Panc1 (cell line): ENCODE measurements around the gene CADPS2.

Source experiments
- POLR2AphosphoS5 ChIP-seq: IDR thresholded peaks from 2 replicates; pipeline ENCODE4 v1.6.1; 2012; ENCODE audit warnings: mild to moderate bottlenecking, low read depth, low read length, moderate library complexity
- SIN3A ChIP-seq: IDR thresholded peaks from 2 replicates; pipeline ENCODE4 v1.6.1; 2012; ENCODE audit warnings: low read depth, mild to moderate bottlenecking, low read length, moderate library complexity, borderline replicate concordance; ENCODE audit not compliant: insufficient read depth
- TF ChIP-seq, protein P1 (sequence below): fragments of 450-650 bp; IDR thresholded peaks from 2 replicates; pipeline ENCODE4 v1.5.1; 2017; ENCODE audit warnings: mild to moderate bottlenecking
- TF ChIP-seq, protein P2 (sequence below), 2 experiments: IDR thresholded peaks; 2 replicates each; pipeline ENCODE4 v1.6.1; 2011 to 2012; ENCODE audit warnings: low read depth in 2 of 2, control low read depth in 1 of 2, low read length in 1 of 2, mild to moderate bottlenecking in 1 of 2, moderate library complexity in 1 of 2; ENCODE audit not compliant: insufficient read depth in 1 of 2

DNA sequence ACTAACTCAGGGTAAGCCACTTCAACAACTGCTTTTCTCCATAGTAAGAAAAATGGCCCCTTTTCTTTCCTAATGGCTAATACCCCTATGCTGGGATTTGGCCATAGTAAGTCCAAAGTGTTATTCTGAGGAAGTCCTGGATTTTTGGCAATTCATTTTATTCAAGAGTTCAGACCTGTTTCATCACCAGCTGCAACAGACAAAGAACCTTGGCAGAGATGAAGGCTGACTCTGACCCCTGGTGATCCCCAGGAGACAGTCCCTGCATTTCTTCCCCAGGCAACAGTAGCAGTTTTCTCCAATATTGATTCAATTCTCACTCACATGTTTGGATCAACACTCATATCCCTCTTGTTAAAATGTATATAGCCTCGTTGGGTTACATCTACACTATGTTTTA, 332.5 kb downstream of the CADPS2 start:
- TF ChIP-seq, protein P1, sequence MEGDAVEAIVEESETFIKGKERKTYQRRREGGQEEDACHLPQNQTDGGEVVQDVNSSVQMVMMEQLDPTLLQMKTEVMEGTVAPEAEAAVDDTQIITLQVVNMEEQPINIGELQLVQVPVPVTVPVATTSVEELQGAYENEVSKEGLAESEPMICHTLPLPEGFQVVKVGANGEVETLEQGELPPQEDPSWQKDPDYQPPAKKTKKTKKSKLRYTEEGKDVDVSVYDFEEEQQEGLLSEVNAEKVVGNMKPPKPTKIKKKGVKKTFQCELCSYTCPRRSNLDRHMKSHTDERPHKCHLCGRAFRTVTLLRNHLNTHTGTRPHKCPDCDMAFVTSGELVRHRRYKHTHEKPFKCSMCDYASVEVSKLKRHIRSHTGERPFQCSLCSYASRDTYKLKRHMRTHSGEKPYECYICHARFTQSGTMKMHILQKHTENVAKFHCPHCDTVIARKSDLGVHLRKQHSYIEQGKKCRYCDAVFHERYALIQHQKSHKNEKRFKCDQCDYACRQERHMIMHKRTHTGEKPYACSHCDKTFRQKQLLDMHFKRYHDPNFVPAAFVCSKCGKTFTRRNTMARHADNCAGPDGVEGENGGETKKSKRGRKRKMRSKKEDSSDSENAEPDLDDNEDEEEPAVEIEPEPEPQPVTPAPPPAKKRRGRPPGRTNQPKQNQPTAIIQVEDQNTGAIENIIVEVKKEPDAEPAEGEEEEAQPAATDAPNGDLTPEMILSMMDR = no peak
- TF ChIP-seq SIN3A (no peak), POLR2AphosphoS5 (no peak)
- TF ChIP-seq, protein P2, sequence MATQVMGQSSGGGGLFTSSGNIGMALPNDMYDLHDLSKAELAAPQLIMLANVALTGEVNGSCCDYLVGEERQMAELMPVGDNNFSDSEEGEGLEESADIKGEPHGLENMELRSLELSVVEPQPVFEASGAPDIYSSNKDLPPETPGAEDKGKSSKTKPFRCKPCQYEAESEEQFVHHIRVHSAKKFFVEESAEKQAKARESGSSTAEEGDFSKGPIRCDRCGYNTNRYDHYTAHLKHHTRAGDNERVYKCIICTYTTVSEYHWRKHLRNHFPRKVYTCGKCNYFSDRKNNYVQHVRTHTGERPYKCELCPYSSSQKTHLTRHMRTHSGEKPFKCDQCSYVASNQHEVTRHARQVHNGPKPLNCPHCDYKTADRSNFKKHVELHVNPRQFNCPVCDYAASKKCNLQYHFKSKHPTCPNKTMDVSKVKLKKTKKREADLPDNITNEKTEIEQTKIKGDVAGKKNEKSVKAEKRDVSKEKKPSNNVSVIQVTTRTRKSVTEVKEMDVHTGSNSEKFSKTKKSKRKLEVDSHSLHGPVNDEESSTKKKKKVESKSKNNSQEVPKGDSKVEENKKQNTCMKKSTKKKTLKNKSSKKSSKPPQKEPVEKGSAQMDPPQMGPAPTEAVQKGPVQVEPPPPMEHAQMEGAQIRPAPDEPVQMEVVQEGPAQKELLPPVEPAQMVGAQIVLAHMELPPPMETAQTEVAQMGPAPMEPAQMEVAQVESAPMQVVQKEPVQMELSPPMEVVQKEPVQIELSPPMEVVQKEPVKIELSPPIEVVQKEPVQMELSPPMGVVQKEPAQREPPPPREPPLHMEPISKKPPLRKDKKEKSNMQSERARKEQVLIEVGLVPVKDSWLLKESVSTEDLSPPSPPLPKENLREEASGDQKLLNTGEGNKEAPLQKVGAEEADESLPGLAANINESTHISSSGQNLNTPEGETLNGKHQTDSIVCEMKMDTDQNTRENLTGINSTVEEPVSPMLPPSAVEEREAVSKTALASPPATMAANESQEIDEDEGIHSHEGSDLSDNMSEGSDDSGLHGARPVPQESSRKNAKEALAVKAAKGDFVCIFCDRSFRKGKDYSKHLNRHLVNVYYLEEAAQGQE (IDR thresholded peaks at IDR 0.05; ENCODE audit: insufficient read depth in 1 of 2, low read depth in 2 of 2, low read length in 1 of 2) = no peak
